PC-3 (cell line): Measurements from ENCODE around the gene ZNF385A. TPM values are rescaled to one million over a fixed set of nuclear protein-coding genes. Genes with fewer than 3 reads are reported as not detected.

Source experiments
- ATAC-seq: fragments of 200-7000 bp; cut with Tn5 transposase; 2 replicates; pipeline ENCODE4 v1.9.1; 2020; ENCODE audit warnings: mild to moderate bottlenecking, moderate library complexity
- BruUV-seq: library from RNA; stranded (reverse); fragments of 400-500 nt; replicated peaks from 2 replicates; lab custom pipeline; 2021; lab: Mats Ljungman, UMichigan
- CTCF ChIA-PET: fragments of 300-600 bp; sonication (Branson Sonifier 250); formaldehyde crosslinking; loops from one replicate; lab custom pipeline; 2022; ENCODE audit warnings: antibody characterized with exemption; lab: Charles Lee
- POLR2A ChIA-PET: fragments of 300-600 bp; sonication (Branson Sonifier 250); formaldehyde crosslinking; loops from one replicate; lab custom pipeline; 2022; ENCODE audit warnings: antibody characterized with exemption; ENCODE audit not compliant: unreplicated experiment; lab: Charles Lee
- DNase-seq: peaks from one replicate; pipeline ENCODE4 v3.0.0-alpha.2; 2015
- H2AFZ ChIP-seq: fragments of 300-600 bp; sonication (generic); 2 replicates; pipeline ENCODE4 v1.6.0; 2016; ENCODE audit warnings: antibody characterized with exemption, low read length
- H3F3A ChIP-seq: fragments of 300-600 bp; sonication (generic); one replicate; pipeline ENCODE4 v1.6.0; 2017; ENCODE audit warnings: antibody characterized with exemption, low read length, control low read depth, mild to moderate bottlenecking; ENCODE audit not compliant: unreplicated experiment
- H3K27ac ChIP-seq: fragments of 300-600 bp; sonication (generic); 2 replicates; pipeline ENCODE4 v1.5.1; 2016; ENCODE audit warnings: mild to moderate bottlenecking, low read length
- H3K27me3 ChIP-seq: fragments of 300-600 bp; sonication (generic); 2 replicates; pipeline ENCODE4 v1.6.1; 2016; ENCODE audit warnings: low read length, mixed read lengths
- H3K36me3 ChIP-seq: fragments of 300-600 bp; sonication (generic); 2 replicates; pipeline ENCODE4 v1.6.1; 2016; ENCODE audit warnings: low read depth, mixed run types, low read length, mixed read lengths
- H3K4me1 ChIP-seq: fragments of 300-600 bp; sonication (generic); 2 replicates; pipeline ENCODE4 v1.5.1; 2016; ENCODE audit warnings: low read length; ENCODE audit not compliant: insufficient read depth
- H3K4me2 ChIP-seq: fragments of 300-600 bp; sonication (generic); 2 replicates; pipeline ENCODE4 v1.6.0; 2016; ENCODE audit warnings: low read length
- H3K4me3 ChIP-seq: fragments of 300-600 bp; sonication (generic); 2 replicates; pipeline ENCODE4 v1.5.1; 2016; ENCODE audit warnings: mild to moderate bottlenecking, low read length, mixed read lengths
- H3K79me2 ChIP-seq: fragments of 300-600 bp; sonication (generic); 2 replicates; pipeline ENCODE4 v1.6.1; 2017; ENCODE audit warnings: low read length, mixed read lengths
- H3K9ac ChIP-seq: fragments of 300-600 bp; sonication (generic); 2 replicates; pipeline ENCODE4 v1.6.0; 2016; ENCODE audit warnings: mild to moderate bottlenecking, low read length
- H3K9me2 ChIP-seq: fragments of 300-600 bp; sonication (generic); replicated peaks from 2 replicates; pipeline ENCODE4 v1.6.1; 2016; ENCODE audit warnings: mixed run types, low read length, mixed read lengths
- H3K9me3 ChIP-seq: fragments of 300-600 bp; sonication (generic); 2 replicates; pipeline ENCODE4 v1.6.1; 2016; ENCODE audit warnings: low read length, mixed read lengths
- H4K20me1 ChIP-seq: fragments of 300-600 bp; sonication (generic); 2 replicates; pipeline ENCODE4 v1.6.1; 2016; ENCODE audit warnings: low read length, mixed read lengths
- CTCF ChIP-seq: fragments of 300-600 bp; sonication (generic); conservative IDR thresholded peaks from 2 replicates; pipeline ENCODE4 v1.5.1; 2017; ENCODE audit warnings: antibody characterized with exemption, low read depth, mild to moderate bottlenecking, low read length
- EZH2 ChIP-seq: fragments of 300-600 bp; sonication (generic); IDR thresholded peaks from one replicate; pipeline ENCODE4 v1.6.1; 2017; ENCODE audit warnings: antibody characterized with exemption, mild to moderate bottlenecking, low read length; ENCODE audit not compliant: unreplicated experiment
- EZH2phosphoT487 ChIP-seq: fragments of 300-600 bp; sonication (generic); IDR thresholded peaks from 2 replicates; pipeline ENCODE4 v1.6.1; 2018; ENCODE audit warnings: mild to moderate bottlenecking, antibody characterized with exemption, low read length, borderline replicate concordance
- intact Hi-C: fragments of 100-400 bp; cut with micrococcal nuclease; formaldehyde crosslinking; loops from 2 replicates; pipeline ENCODE4 v1.9.0; 2023
- total RNA-seq: library from RNA; depleted of rRNA; stranded (reverse); fragments of >200 nt; gene quantifications from 2 replicates; pipeline ENCODE4 v1.2.3, GENCODE V29; 2014

The ZNF385A gene
- total RNA-seq, 1 experiment from 2014 or later: 1.8 TPM

- intact Hi-C loops: no loop called here
- DNase-seq (no peak), ATAC-seq (no peak)
- peaks cover 32% of the 10 kb centered on the region for H3K36me3 ChIP-seq
- no peak overlapping the region for H3K4me3 ChIP-seq
- H3K9ac ChIP-seq: no peak overlapping the region
- H3F3A ChIP-seq: no peaks in the 10 kb centered on the region
- no peak overlapping the region for H2AFZ ChIP-seq
- BruUV-seq: no TSS peak
- H3K9me3 ChIP-seq: no peaks in the 10 kb centered on the region
- no peaks in the 10 kb centered on the region for H3K27me3 ChIP-seq
- CTCF ChIA-PET: interaction anchor here (0.5 to 1.2 kb wide), 2 partner anchors 27 to 54 kb away, joined by 3 to 6 read pairs; no protein-coding TSS in a partner anchor
- TF ChIP-seq EZH2phosphoT487 (no peak), CTCF (no peak), EZH2 (no peak)
- H3K9me2 ChIP-seq: no peaks in the 10 kb centered on the region
- no peak overlapping the region for H3K27ac ChIP-seq
- POLR2A ChIA-PET: no interaction called here
- no peaks in the 10 kb centered on the region for H4K20me1 ChIP-seq
- H3K4me2 ChIP-seq: no peak overlapping the region
- H3K4me1 ChIP-seq: no peaks in the 10 kb centered on the region
- H3K79me2 ChIP-seq: no peaks in the 10 kb centered on the region
Measured at GRCh38 chr12:54352022-54352531, 32.5 kb downstream of the ZNF385A start.

GRCh38 chr12:54351341-54351740 lies 33.2 kb downstream of the ZNF385A start:
- ChIA-PET POLR2A (no interaction called here), CTCF (no interaction called here)
- Histone ChIP-seq H4K20me1 (no peaks in the 10 kb centered on the region), H3K9me2 (no peaks in the 10 kb centered on the region), H3K4me3 (no peak overlapping the region), H3K4me1 (no peaks in the 10 kb centered on the region), H3K27ac (no peak overlapping the region), H2AFZ (no peak overlapping the region), H3F3A (no peaks in the 10 kb centered on the region), H3K9me3 (no peaks in the 10 kb centered on the region), H3K27me3 (no peaks in the 10 kb centered on the region), H3K79me2 (no peaks in the 10 kb centered on the region), H3K36me3 (peaks cover 36% of the 10 kb centered on the region), H3K9ac (no peak overlapping the region), H3K4me2 (no peak overlapping the region)
- no peak for ATAC-seq
- intact Hi-C loops: no loop called here
- TF ChIP-seq CTCF: no peak
- TF ChIP-seq EZH2phosphoT487: no peak
- TF ChIP-seq EZH2: no peak
- TSS peak; percentile 46 for BruUV-seq
- DNase-seq: no peak

GRCh38 chr12:54350743-54351142 lies 33.8 kb downstream of the ZNF385A start:
- BruUV-seq: no TSS peak
- Histone ChIP-seq H3K4me3 (no peak overlapping the region), H3K4me1 (no peaks in the 10 kb centered on the region), H3K27me3 (no peaks in the 10 kb centered on the region), H3K79me2 (no peaks in the 10 kb centered on the region), H3K36me3 (peaks cover 36% of the 10 kb centered on the region), H3K27ac (no peak overlapping the region), H2AFZ (no peak overlapping the region), H4K20me1 (no peaks in the 10 kb centered on the region), H3K4me2 (no peak overlapping the region), H3F3A (no peaks in the 10 kb centered on the region), H3K9me2 (no peaks in the 10 kb centered on the region), H3K9ac (no peak overlapping the region), H3K9me3 (no peaks in the 10 kb centered on the region)
- no peak for TF ChIP-seq EZH2
- no peak for TF ChIP-seq EZH2phosphoT487
- POLR2A ChIA-PET: no interaction called here
- intact Hi-C loops: no loop called here
- CTCF ChIA-PET: no interaction called here
- no peak for ATAC-seq
- no peak for DNase-seq
